ENCODE results near the gene PRKN. TPM values are rescaled to one million over a fixed set of nuclear protein-coding genes. Genes with fewer than 3 reads are reported as not detected.

PRKN gene
- total RNA-seq, 1 donor from 2014 or later = 1.2 TPM

- DNase-seq (ENCODE audit: low read depth) = peak; percentile 38
- Histone ChIP-seq H3K36me3 (ENCODE audit: control insufficient read depth, insufficient read depth, low read length) (no peaks in the 10 kb centered on the region), H3K4me3 (ENCODE audit: low read depth, low read length) (no peak overlapping the region), H3K27me3 (ENCODE audit: control insufficient read depth, insufficient read depth, low read length) (no peaks in the 10 kb centered on the region)
- TF ChIP-seq CTCF (IDR thresholded peaks at IDR 0.05; ENCODE audit: insufficient read depth, low read length, poor library complexity, severe bottlenecking) = peak; percentile 96
Measured at GRCh38 chr6:161370880-161371279, 1356.7 kb downstream of the PRKN start.

DNA sequence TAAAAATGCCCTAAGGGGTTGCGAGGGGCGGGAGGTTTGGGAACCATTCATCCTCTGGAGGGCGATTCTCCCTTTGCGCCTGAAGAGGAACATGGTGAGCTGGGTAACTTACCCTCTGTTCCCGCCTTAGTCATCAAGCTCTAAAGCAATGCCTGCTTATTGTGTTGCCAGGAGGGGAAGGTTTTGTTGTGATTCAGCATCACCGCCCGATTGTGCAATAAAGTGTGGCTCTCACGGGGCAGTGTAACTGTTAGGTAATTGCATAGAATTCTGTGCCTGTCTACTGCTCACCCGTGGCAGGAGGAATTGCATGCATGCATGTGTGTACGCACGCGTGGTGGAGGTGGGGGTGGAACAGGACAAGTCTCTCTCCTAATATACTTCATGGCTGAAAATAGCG is 1358.2 kb downstream of the PRKN start:
- Histone ChIP-seq H3K4me3 (ENCODE audit: low read depth, low read length) (no peak overlapping the region), H3K27me3 (ENCODE audit: control insufficient read depth, insufficient read depth, low read length) (no peaks in the 10 kb centered on the region), H3K36me3 (ENCODE audit: control insufficient read depth, insufficient read depth, low read length) (no peaks in the 10 kb centered on the region)
- DNase-seq (ENCODE audit: low read depth) = peak; percentile 88
- TF ChIP-seq CTCF (IDR thresholded peaks at IDR 0.05; ENCODE audit: insufficient read depth, low read length, poor library complexity, severe bottlenecking) = no peak

DNA sequence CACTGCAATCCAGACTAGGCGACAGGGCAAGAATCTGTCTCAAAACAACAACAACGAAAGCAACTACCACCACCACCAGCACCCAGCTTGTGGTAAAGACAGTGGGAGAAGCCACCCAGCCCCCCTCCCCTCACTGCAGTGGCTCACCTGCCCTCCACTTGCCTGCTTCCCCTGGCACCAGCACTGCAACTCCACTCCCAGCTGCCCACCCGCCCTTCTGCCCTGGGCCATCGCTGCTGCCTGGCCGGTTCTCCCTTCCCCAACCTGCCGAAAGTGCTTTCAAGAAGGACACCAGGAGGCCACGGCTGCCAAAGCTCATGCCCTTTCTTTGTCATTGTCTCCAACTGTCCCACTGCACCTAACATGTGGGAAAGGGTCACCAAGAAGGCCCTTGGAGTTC is 1359.1 kb downstream of the PRKN start:
- Histone ChIP-seq H3K27me3 (ENCODE audit: control insufficient read depth, insufficient read depth, low read length) (no peaks in the 10 kb centered on the region), H3K36me3 (ENCODE audit: control insufficient read depth, insufficient read depth, low read length) (no peaks in the 10 kb centered on the region), H3K4me3 (ENCODE audit: low read depth, low read length) (no peak overlapping the region)
- no peak for DNase-seq (ENCODE audit: low read depth)
- no peak for TF ChIP-seq CTCF (IDR thresholded peaks at IDR 0.05; ENCODE audit: insufficient read depth, low read length, poor library complexity, severe bottlenecking)

- TF ChIP-seq CTCF (IDR thresholded peaks at IDR 0.05; ENCODE audit: insufficient read depth, low read length, poor library complexity, severe bottlenecking) = no peak
- H3K27me3 ChIP-seq (ENCODE audit: control insufficient read depth, insufficient read depth, low read length) = no peaks in the 10 kb centered on the region
Measured at GRCh38 chr6:161367472-161367871, 1360.1 kb downstream of the PRKN start.

DNA sequence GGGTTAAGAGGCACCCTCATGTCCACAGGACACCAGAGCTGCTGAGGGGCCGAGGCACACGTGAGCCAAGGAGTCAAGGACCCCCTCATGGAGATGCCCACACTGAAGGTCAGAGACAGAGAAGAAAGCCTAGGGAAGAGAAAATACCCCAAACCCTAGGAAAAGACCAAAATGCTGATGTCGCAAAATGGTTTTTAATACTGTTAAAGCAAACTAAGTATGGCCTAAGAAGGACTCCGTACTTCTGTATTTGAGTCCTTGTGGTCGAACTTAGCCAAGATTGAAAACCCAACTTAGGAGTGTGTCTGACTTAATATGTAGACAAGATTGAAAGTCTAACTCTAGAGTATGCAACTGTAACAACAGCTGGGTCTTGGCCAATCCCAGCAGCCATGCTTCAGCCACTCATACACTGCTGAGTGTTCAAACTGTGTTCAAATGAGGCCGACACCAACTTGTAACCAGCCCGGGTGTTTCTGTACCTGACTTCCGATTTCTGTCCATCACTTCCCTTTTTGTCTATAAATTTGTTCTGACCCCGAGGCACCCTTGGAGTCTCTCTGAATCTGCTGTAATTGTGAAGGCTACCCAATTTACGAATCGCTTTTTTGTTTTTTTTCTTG is 1361.2 kb downstream of the PRKN start:
- no peak for DNase-seq (ENCODE audit: low read depth)
- Histone ChIP-seq H3K4me3 (ENCODE audit: low read depth, low read length) (no peak overlapping the region), H3K36me3 (ENCODE audit: control insufficient read depth, insufficient read depth, low read length) (no peaks in the 10 kb centered on the region), H3K27me3 (ENCODE audit: control insufficient read depth, insufficient read depth, low read length) (no peaks in the 10 kb centered on the region)
- no peak for TF ChIP-seq CTCF (IDR thresholded peaks at IDR 0.05; ENCODE audit: insufficient read depth, low read length, poor library complexity, severe bottlenecking)

More at GRCh38 chr6:161367472-161367871, 1360.1 kb downstream of the PRKN start:
- Histone ChIP-seq H3K36me3 (ENCODE audit: control insufficient read depth, insufficient read depth, low read length) (no peaks in the 10 kb centered on the region), H3K4me3 (ENCODE audit: low read depth, low read length) (no peak overlapping the region)
- no peak for DNase-seq (ENCODE audit: low read depth)

DNA sequence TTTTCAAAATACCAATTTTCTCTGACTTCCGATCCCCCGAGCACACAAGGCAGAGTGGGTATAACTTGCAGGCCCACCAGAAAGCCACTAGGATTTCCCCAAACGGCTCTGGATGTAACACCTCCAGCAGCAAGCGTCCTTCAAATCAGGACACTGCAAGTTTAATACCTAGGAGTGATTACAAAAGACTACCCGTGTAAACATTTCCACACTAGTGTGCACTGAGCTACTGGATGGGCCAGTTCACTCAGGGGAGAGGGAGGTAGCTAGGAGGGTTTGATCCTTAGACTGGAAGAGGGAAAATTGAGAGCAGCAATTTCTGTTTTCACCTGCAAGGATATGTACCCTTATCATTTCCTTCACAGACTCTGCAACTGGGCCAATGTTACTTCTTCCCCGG is 1361.9 kb downstream of the PRKN start:
- no peak overlapping the region for H3K4me3 ChIP-seq (ENCODE audit: low read depth, low read length)
- H3K27me3 ChIP-seq (ENCODE audit: control insufficient read depth, insufficient read depth, low read length) = no peaks in the 10 kb centered on the region
- no peaks in the 10 kb centered on the region for H3K36me3 ChIP-seq (ENCODE audit: control insufficient read depth, insufficient read depth, low read length)
- DNase-seq (ENCODE audit: low read depth) = no peak
- TF ChIP-seq CTCF (IDR thresholded peaks at IDR 0.05; ENCODE audit: insufficient read depth, low read length, poor library complexity, severe bottlenecking) = no peak

Measured in kidney epithelial cell (primary cell).